ENCODE results near the gene MSH2.
A peak's percentile ranks its signal among the peaks of the same experiment; 100 is the strongest.
"Not testable (repeated sequence)": the region's sequence is repeated elsewhere in the genome, so short reads cannot be mapped to it uniquely, and the experiment has no call there.

MSH2 gene
- total RNA-seq = 15.0 to 39.8 reads per million in 2 donors

DNA sequence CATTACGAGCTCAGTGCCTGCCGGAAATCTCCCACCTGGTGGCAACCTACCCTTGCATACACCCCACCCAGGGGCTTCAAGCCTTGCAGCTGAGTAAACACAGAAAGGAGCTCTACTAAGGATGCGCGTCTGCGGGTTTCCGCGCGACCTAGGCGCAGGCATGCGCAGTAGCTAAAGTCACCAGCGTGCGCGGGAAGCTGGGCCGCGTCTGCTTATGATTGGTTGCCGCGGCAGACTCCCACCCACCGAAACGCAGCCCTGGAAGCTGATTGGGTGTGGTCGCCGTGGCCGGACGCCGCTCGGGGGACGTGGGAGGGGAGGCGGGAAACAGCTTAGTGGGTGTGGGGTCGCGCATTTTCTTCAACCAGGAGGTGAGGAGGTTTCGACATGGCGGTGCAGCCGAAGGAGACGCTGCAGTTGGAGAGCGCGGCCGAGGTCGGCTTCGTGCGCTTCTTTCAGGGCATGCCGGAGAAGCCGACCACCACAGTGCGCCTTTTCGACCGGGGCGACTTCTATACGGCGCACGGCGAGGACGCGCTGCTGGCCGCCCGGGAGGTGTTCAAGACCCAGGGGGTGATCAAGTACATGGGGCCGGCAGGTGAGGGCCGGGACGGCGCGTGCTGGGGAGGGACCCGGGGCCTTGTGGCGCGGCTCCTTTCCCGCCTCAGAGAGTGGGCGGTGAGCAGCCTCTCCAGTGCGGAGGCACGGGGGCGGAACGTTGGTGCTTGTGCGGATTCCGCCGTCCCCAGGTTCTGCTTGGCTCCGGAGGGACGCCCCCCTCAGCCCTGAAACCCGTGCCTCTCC is at the start of gene MSH2:
TSS of gene MSH2 (plus strand) at position 352 of the 804 bp plus-strand sequence. CDS start at position 388, 36 bp downstream.
- DNase-seq = peak; percentile 82 to 96 (median 85)

DNA sequence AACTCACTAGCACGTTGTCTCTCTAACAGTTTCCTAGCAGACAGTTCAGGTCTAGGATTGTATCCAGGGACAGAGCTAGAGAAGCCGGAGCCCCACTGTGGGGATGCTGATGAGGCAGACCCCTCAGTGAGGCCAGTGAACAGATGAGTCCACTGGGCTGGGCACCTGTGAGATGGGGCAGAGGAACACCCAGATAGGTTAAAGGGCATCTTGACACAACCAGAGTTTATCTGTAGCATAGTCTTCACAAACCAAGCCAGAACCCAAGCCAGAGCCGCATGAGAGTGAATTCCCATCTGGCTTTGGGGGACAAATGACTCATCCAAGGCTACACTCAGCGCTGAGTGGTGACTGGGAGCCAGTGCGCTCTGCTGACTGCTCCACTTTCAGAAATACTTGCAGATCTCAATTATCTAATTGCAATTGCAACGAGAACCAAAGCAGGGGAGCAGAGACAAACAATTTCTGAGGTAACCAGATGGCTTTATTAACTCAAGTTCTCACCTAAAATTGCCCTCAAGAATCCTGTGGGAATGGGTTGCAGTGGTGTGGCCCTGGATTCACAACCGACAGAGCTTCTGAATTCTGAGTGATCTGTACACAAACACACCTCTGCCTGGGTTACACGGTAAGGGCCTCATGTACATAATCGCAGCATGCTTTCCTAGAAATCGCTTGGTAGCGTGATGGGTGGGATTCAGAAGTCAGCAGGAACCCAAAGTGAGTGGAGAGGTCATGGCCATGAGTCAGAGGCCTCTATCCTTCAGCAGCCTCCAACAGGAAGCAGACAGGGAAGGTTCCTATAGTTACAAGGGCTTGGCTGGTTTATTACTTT is 48.7 kb upstream of the MSH2 start:
- DNase-seq = no peak

DNA sequence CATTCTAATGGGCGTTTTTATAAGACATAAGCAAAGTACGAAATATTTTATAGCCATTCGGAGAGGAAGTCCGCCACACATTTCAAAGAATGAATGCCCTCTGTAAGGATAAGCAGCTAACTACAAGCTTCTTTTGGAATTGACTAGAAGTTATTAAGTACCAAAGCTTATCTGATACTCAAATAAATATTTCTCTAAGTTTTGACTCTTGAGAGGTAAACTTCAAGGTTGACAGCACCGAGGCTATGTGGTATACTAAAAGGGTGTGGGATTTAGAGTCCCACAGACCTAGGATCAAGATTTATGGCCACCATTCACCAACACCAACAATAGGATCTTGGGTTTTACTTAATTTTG is 48.1 kb upstream of the MSH2 start:
- DNase-seq = no peak

DNA sequence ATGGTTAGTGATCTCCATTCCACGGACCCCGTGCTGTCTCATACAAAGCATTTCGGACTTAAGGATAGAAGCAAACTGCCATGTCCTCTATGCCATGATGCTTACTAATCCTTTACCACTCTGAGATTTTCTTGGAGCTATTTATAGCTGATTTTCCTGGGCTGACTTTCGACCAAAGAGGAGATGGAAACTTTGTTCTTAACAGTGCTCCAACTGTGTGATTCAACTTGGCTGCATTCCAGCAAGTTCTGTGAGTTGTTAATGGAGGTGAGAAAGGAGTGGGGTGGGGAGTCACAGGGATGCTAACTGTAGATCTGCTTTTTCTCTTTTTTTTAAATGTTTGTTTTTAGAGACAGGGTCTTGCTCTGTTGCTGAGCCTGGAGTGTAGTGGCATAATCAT is 45.5 kb upstream of the MSH2 start:
- DNase-seq = no peak

- no peak for DNase-seq
These were observed 43.5 kb upstream of the MSH2 start for GRCh38 chr2:47359375-47359868.

- DNase-seq = no peak
These were observed 42.7 kb upstream of the MSH2 start for GRCh38 chr2:47360283-47360682.

GRCh38 chr2:47360927-47361326 is 42.0 kb upstream of the MSH2 start:
- DNase-seq = no peak

DNA sequence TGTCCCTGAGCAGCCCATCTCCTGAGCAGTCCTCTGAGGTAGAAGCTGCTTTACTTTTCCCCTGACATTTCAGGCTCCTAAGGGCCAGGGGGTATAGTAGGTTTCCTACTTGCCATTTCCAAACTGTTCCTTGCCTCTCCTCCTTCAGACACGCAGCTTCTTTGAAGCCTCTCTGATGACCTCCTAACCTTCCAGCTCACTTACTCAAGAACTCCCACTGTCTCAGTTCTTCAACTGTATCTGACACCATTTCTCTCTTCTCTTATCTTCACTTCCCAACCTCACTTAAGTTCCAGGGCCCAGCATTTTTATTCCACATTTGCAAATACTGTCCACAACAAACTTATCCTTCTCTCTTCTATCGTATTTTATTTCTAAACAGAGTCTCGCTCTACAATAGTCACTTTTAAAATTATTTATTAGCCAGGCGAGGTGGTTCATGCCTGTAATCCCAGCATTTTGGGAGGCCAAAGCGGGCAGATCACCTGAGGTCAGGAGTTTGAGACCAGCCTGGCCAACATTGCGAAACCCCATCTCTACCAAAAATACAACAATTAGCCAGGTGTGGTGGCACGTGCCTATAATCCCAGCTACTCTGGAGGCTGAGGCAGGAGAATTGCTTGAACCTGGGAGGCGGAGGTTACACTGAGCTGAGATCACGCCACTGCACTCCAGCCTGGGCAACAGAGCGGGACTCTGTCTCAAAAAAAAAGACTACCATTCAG is 41.3 kb upstream of the MSH2 start:
- DNase-seq = not testable (repeated sequence)

- no peak for DNase-seq
These were observed 29.2 kb upstream of the MSH2 start for GRCh38 chr2:47373747-47374146.

DNA sequence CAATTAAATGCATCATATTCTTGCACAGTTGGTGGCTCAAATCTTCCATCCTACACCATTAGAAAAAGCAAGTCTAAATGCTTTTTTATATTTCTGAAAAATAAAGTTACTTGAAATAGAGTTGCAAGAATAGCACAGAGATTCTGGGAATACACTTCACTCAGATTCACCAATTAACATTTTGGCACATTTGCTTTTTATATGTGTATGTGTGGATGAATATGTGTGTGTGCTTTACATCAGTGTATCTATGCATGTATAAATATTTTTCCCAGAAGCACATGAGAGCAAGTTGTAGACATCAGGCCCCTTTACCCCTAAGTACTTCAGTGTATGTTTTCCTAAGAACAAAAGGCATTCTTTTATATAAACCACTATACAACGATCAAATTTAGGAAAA is 27.6 kb upstream of the MSH2 start:
- no peak for DNase-seq

- no peak for DNase-seq
These were observed 23.6 kb upstream of the MSH2 start for GRCh38 chr2:47379384-47379783.

- DNase-seq = no peak
These were observed 21.5 kb upstream of the MSH2 start for GRCh38 chr2:47381408-47381807.

DNA sequence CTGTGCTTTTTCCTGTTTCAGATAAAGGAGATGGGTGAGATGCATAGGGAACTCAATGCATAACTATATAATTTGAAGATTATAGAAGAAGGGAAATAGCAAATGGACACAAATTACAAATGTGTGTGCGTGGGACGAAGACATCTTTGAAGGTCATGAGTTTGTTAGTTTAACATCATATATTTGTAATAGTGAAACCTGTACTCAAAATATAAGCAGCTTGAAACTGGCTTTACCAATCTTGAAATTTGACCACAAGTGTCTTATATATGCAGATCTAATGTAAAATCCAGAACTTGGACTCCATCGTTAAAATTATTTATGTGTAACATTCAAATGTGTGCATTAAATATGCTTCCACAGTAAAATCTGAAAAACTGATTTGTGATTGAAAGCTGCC is 16.4 kb upstream of the MSH2 start:
- peak in 1 of 5 experiments; percentile 26 for DNase-seq

DNA sequence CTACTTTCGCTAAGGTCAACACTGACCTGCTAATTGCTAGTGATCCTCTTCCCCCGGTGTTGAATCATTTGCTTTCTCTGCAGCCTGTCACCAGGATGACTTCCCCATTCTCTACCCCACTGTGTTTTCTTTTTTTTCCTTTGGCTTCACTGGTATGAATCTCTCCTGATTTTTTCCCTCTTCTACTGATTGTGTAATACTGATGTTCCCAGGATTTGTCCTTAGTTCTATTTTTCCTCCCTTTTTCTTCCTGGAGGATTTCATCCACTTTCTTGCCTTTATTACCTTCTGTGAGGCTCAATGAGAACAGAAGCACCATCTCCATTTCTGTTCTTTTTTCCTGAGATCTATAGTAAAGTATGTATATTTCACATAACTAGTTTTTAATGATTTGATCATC is 14.1 kb upstream of the MSH2 start:
- DNase-seq = no peak

GRCh38 chr2:47389692-47390091 is 13.3 kb upstream of the MSH2 start:
- no peak for DNase-seq

DNA sequence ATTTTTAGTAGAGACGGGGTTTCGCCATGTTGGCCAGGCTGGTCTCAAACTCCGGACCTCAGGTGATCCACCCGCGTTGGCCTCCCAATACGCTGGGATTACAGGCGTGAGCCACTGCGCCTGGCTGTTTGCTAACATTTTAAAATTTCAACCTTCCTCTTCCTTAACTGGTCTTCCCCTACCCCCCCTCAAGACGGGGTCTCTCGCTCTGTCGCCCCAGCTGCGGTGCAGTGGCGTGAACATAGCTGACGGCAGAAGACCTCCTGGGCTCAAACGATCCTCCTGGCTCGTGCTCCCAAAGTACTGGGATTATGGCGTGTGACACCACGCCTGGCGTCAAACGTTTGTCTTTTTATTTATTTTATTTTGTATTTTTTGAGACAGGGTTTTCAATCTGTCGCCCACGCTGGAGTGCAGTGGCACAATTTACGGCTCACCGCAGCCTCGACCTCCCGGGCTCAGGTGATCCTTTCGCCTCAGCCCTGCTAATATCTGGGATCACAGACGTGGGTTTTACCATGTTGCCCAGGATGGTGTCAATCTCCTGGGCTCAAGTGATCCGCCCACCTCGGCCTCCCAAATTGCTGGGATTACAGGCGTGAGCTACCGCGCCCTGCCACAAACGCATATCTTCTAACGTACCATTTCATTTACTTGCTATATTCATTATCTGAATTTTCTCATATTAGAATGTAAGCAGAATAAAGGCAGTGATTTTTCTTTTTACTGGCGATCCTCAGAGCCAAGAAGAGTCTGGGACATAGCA is 984 bp upstream of the MSH2 start:
- no peak for DNase-seq

DNA sequence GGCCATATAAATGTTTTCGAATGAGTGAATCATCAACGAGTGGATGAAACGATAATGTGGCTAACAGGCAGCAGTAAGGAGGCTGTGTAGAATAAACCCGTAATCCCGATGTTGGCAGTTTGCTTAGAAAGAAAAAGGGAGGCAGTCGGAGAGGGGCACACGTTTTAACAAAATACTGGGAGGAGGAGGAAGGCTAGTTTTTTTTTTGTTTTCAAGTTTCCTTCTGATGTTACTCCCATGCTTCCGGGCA is 476 bp upstream of the MSH2 start:
- DNase-seq = no peak

- DNase-seq = no peak
These were observed 745 bp downstream of the MSH2 start for GRCh38 chr2:47403609-47404193.

- no peak for DNase-seq
These were observed 1.4 kb downstream of the MSH2 start for GRCh38 chr2:47404356-47404755.

DNA sequence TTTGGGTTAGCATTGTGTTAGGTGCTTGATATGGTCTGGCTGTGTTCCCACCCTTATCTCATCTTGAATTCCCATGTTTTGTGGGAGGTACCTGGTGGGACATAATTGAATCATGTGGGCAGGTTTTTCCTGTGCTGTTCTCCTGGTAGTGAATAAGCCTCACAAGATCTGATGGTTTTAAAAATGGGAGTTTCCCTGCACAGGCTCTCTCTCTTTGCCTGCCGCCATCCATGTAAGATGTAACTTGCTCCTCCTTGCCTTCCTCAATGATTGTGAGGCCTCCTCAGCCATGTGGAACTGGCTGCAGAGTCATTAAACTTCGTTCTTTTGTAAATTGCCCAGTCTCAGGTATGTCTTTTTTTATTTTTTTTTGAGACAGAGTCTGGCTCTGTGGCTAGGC is 2.8 kb downstream of the MSH2 start:
- DNase-seq = no peak

- not testable (repeated sequence) for DNase-seq
These were observed 3.8 kb downstream of the MSH2 start for GRCh38 chr2:47406649-47407330.

DNA sequence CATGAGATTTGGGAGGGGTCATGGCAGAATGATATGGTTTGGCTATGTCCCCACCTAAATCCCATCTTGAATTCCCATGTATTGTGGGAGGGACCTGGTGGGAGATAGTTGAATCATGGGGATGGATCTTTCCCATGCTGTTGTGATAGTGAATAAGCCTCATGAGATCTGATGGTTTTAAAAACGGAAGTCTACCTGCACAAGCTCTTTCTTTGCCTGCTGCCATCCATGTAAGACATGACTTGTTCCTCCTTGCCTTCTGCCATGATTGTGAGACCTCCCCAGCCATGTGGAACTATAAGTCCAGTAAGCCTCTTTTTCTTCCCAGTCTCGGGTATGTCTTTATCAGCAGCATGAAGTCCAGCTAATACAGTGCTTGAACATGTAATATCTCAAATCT is 5.0 kb downstream of the MSH2 start:
- not testable (repeated sequence) for DNase-seq
